SKM-1 treated with dmso at 0.1 percent for 144 hours (cell line): ENCODE data around the gene PPME1.

Experiments
- DNase-seq: peaks from one replicate; lab custom pipeline; 2025; ENCODE audit not compliant: unreplicated experiment; lab: John Stamatoyannopoulos, UW

PPME1 gene

GRCh38 chr11:74221816-74222215, 50.7 kb downstream of the PPME1 start:
- DNase-seq, result no peak

- no peak for DNase-seq
These were observed 54.5 kb downstream of the PPME1 start for GRCh38 chr11:74225565-74225964.

GRCh38 chr11:74226907-74227306, 55.8 kb downstream of the PPME1 start:
- no peak for DNase-seq

DNA sequence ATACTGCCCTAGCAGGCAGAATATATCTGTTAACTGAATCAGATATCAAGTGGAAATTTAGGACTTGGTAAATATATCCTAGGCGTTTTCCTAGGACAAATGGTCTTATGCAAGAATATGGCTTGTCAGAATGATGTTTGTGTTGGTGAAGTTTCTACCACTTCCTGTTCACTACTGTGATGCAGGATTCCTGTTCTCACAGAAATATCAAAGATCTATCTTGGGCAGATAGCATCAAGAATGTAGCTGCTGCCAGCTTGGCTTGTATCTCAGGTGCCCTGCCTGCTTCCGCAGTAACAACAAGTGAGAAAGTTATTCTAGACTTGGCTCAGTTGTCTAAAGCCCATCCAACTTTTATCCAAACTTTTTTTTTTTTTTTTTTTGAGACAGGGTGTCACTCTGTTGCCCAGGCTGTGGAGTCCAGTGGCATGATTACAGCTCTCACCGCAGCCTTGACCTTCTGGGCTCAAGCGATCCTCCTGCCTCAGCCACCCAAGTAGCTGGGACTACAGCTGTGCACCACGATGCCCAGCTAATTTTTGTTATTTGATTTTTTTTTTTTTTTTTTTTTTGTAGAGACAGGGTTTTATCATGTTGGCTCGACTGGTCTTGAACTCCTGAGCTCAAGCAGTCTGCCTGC, 61.3 kb downstream of the PPME1 start:
- no peak for DNase-seq

GRCh38 chr11:74233683-74234082, 62.6 kb downstream of the PPME1 start:
- DNase-seq, result no peak

DNA sequence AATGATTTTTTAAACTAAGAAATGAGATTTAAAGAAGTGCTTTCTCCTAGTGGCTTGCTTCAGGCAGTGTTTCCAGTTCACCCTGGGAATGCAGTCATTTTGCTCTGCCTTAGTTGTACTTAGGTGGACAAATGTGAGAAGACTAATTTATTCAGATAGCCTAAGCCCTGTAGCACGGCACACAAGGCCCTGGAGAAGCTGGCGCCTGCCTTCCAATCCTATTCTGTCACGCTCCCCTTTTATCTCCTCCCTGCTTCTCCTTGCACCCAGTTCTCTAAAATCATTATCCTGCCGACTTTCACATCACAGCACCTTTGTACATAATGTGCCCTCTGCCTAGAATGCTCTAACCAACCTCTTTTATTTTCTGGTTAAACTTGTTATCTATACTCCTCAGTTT, 64.0 kb downstream of the PPME1 start:
- DNase-seq, result no peak

- DNase-seq, result no peak
These were observed 66.5 kb downstream of the PPME1 start for GRCh38 chr11:74237541-74237940.

- DNase-seq, result no peak
These were observed 67.2 kb downstream of the PPME1 start for GRCh38 chr11:74238243-74238642.

DNA sequence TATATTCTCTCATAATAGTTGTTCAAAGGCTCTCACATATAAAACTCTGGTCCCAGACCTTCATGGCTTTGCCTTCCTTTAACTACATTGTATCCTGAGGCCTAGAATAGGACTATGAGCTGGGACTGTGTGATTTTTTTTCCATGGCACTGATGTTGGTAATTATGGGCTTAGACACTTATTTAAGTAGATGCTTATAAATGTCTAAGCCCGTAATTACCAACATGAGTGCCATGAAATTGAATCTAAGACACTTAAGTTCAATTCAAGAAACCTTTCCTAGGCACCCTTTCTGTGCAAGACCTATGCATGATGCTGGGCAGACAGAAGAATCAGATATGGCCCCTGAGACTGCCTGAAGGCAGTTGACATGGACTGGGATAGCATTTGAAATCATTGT, 77.4 kb downstream of the PPME1 start:
- DNase-seq, result no peak

- no peak for DNase-seq
These were observed 78.4 kb downstream of the PPME1 start for GRCh38 chr11:74249496-74249895.

GRCh38 chr11:74253361-74253760, 82.3 kb downstream of the PPME1 start:
- DNase-seq, result no peak

DNA sequence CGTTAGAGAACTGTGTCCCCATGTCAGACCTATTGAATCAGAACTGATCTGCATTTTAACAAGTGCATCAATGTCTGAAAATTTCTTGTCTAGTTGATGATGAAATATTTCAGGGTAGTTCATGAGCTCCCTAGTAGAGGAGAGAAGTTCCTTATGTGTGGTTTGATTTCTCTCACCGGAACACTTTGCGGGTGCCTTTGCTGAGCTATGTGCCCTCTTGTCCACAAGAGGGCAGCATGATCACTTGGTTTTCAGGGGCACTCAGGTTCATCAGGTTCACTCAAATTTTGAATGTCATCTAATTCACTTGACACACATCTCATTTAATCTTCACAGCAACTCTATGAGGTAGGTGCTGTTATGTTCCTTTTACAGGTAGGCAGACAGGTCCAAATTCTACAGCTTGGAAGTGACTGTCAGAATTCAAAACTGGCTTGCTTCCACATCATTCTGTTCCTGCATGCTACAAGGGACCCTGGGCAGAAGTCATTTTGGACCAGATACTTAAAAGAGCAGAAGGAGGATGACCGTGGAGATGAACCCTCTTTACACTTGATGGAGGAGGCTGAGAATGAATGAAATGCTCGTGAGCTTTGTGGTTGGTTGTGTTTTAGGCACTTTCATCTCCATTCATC, 84.8 kb downstream of the PPME1 start:
- peak; percentile 85 for DNase-seq

DNA sequence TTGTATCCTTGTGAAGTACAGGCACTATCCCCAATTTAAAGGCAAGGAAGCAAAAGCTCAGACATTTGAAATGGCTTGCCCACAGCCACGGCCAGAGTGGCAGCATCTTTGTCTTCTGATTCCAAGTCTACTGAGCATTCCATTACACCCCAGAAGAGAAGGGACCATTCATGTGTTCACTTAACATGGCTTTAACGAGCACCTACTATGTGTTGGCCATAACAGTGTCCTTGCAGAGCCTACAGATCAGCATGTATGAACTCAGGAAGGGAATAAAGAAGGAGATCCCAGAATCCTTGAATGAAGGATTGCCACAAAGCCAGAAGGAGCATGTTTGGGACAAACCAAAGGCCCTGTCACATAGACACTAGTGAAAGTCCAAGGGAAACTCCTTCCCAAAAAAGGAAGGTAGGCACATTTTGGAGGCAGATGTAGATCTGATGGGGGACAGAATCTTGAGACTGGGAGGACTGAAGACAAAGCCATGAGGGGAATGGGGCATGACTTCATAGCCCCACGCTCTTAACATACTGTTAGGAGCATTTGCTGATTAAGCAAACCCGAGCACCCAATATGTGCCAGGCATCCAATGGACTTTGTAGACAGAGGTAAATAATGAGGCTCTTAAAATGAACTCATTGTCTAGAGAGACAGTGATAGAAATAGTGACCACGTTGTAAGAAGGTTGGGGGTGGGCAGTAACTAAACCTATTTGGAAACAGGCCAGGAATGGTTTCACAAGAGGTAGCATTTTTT, 85.5 kb downstream of the PPME1 start:
- no peak for DNase-seq

DNA sequence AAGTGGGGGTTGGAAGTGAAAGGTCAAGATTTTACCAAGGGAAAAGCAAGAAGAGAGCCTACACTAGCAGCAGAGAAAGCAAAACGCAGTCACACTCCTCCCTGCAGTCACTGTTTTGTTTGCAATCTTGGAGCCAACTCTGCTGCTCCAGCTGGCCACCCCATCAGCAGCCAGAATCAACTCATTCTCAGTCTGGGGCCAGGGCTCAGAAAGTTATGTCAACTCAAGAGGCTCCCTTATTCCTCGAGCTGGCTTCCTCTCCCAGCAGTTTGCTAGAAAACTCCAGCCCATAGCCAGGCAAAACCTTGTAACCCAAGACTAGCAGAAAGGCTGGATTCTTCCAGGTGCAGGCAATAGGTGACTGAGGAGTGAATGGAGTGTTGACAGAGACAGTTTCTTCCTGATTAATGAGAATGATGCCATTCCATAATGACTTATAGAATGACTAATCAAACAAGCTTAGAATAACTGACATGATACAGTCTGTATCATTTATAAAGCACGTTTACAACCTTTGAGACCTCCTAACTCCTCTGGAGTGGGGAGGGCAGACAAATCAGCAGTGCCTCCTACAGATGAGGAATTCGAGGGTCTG, 87.0 kb downstream of the PPME1 start:
- no peak for DNase-seq

DNA sequence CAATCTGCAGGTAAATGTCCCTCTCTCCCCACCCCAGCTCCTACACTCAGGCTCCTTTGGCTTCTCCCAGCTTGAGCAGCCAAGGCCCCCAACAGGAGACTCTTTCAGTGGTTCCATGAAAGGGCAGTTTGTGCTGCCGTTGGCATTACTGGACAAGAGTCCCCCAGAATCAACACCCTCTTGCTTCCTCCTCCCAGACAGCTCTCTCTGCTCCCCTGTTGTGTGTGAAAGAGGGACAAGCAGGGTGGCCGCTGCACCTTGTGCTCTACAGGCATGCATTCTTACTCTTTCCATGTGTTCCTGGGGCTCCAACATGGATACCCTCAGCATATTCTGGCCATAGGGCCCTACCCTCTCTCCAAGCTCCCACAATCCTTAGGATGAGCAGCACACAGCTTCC, 91.6 kb downstream of the PPME1 start:
- DNase-seq, result no peak

GRCh38 chr11:74265256-74265655, 94.2 kb downstream of the PPME1 start:
- no peak for DNase-seq

- no peak for DNase-seq
These were observed 95.9 kb downstream of the PPME1 start for GRCh38 chr11:74267014-74267413.

DNA sequence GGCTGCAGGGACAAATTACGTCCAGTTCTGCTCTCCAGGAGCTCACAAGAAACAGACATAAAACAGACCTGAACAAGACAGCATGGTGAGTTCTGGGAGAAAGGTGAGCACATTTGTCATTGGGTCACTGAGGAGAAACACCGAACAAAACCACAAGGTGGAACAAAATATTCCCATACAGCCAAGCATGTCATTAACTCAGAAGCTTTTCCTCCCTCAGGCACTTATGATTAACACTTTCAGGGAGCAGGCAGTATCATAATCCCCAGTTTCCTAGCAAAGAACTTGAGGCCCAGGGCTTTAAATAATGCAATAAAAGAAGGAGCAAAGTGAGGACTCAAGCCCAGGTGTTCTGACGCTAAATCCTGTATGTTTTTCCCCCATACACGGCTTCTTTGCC, 97.4 kb downstream of the PPME1 start:
- DNase-seq, result no peak

- DNase-seq, result peak; percentile 45
These were observed 98.2 kb downstream of the PPME1 start for GRCh38 chr11:74269161-74269811.

DNA sequence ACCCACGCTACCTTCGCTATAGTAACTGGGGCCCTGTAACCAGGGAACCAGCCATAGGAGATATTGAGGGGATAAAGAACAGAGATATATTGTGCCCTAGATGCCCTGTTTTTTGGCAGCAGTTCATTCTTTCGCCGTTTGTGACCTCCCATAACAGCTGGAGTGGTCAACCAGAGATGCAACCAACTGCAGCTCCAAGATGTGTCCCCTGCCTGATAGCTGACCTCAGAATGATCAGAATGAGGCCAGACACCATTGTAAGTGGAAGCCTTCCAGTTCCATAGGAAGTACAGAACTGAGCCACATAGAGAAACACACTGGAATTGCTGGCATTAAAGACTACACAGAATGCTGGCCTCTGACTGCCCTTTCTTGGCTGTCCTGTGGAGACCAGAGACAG, 101.2 kb downstream of the PPME1 start:
- DNase-seq, result no peak

- no peak for DNase-seq
These were observed 105.5 kb downstream of the PPME1 start for GRCh38 chr11:74276581-74276980.
